Mammary epithelial cell (primary cell): ENCODE data around the gene SLCO3A1.

Source experiments
- EZH2 ChIP-seq: IDR thresholded peaks from 2 replicates; pipeline ENCODE4 v1.6.1; 2012; ENCODE audit warnings: low read length, inconsistent platforms, borderline replicate concordance
- TF ChIP-seq, protein P1 (sequence below), 2 donors: IDR thresholded peaks in 1 of 2; conservative IDR thresholded peaks in 1 of 2; 2 replicates each; pipeline ENCODE4 v1.5.1; 2011 to 2012; ENCODE audit warnings: inconsistent platforms in 2 of 2, low read length in 2 of 2, mild to moderate bottlenecking in 2 of 2, control low read depth in 1 of 2, low read depth in 1 of 2; ENCODE audit not compliant: insufficient read depth in 1 of 2; ENCODE audit errors: extremely low read depth in 1 of 2

DNA sequence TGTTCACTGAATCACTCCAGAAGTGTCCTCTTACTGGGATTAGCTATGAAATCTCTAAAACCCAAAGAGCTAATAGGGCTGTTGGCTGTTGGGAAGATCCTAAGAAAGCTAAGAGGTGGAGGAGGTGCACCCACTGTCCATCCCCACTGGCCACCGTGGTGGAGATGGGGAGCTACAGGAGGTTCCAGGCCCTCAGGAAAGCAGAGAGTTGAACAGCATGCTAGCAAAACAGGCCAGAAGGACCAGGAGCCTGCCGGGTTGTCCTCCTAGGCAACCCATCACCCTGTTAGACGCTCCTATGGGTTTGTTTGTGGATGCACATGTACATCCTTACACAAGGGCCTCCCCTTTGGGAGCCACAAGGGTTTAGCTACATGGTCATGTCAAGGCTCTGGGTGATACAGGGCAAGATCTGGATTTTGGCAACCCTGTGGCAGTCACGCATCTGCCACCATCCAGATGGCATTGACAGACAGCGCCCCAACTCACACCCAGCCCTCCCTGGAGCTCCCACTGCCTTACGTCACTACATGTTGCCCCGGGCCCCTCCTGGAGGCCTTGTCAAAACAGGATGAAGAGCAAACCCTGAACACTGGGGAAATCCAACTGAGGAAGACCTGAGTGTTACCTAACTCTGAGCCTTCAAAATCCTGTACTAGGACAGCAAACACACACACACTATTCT is 208.1 kb downstream of the SLCO3A1 start:
- TF ChIP-seq EZH2: no peak
- TF ChIP-seq, protein P1, sequence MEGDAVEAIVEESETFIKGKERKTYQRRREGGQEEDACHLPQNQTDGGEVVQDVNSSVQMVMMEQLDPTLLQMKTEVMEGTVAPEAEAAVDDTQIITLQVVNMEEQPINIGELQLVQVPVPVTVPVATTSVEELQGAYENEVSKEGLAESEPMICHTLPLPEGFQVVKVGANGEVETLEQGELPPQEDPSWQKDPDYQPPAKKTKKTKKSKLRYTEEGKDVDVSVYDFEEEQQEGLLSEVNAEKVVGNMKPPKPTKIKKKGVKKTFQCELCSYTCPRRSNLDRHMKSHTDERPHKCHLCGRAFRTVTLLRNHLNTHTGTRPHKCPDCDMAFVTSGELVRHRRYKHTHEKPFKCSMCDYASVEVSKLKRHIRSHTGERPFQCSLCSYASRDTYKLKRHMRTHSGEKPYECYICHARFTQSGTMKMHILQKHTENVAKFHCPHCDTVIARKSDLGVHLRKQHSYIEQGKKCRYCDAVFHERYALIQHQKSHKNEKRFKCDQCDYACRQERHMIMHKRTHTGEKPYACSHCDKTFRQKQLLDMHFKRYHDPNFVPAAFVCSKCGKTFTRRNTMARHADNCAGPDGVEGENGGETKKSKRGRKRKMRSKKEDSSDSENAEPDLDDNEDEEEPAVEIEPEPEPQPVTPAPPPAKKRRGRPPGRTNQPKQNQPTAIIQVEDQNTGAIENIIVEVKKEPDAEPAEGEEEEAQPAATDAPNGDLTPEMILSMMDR (conservative IDR thresholded peaks at IDR 0.05 in 1 of 2, IDR thresholded peaks at IDR 0.05 in 1 of 2; ENCODE audit: extremely low read depth in 1 of 2, insufficient read depth in 1 of 2, low read depth in 1 of 2, low read length in 2 of 2): no peak
